Activated CD4-positive, alpha-beta T cell treated with anti-CD3 and anti-CD28 coated beads, Interleukin-2, amount 10 ng/mL, durations not matched to agents 7 days and 5 days (primary cell): ENCODE results near the gene MRC1. TPM values are rescaled to one million over a fixed set of nuclear protein-coding genes. Genes with fewer than 3 reads are reported as not detected.
"Not testable (repeated sequence)": the region's sequence is repeated elsewhere in the genome, so short reads cannot be mapped to it uniquely, and the experiment has no call there.

ENCODE experiments used
- CTCF ChIA-PET: fragments of 350-600 bp; sonication (Branson Sonifier 250); formaldehyde crosslinking; loops from one replicate; lab custom pipeline; 2021; ENCODE audit warnings: antibody characterized with exemption; lab: Charles Lee
- POLR2A ChIA-PET: fragments of 350-600 bp; sonication (Branson Sonifier 250); formaldehyde crosslinking; loops from one replicate; lab custom pipeline; 2021; ENCODE audit warnings: antibody characterized with exemption; lab: Charles Lee
- DNase-seq: peaks from one replicate; pipeline ENCODE4 v3.0.0-alpha.2; 2020
- H3K27ac Mint-ChIP-seq: one replicate; pipeline ENCODE4 v1.8.0; 2021; ENCODE audit warnings: mild to moderate bottlenecking, moderate library complexity, mixed read lengths
- H3K27me3 Mint-ChIP-seq: one replicate; pipeline ENCODE4 v1.8.0; 2021; ENCODE audit warnings: mixed read lengths
- H3K36me3 Mint-ChIP-seq: one replicate; pipeline ENCODE4 v1.8.0; 2021; ENCODE audit warnings: low read depth, mixed read lengths
- H3K4me1 Mint-ChIP-seq: one replicate; pipeline ENCODE4 v1.8.0; 2021; ENCODE audit warnings: mixed read lengths
- H3K4me3 Mint-ChIP-seq: one replicate; pipeline ENCODE4 v1.8.0; 2021; ENCODE audit warnings: mild to moderate bottlenecking, moderate library complexity, mixed read lengths
- H3K9me3 Mint-ChIP-seq: one replicate; pipeline ENCODE4 v1.8.0; 2021; ENCODE audit warnings: mixed read lengths
- total RNA-seq, 2 experiments: library from RNA; stranded (reverse); gene quantifications; one replicate each; pipeline ENCODE4 v1.2.3, GENCODE V29; 2021

MRC1 gene
- total RNA-seq, 2 experiments from 2014 or later: not detected

DNA sequence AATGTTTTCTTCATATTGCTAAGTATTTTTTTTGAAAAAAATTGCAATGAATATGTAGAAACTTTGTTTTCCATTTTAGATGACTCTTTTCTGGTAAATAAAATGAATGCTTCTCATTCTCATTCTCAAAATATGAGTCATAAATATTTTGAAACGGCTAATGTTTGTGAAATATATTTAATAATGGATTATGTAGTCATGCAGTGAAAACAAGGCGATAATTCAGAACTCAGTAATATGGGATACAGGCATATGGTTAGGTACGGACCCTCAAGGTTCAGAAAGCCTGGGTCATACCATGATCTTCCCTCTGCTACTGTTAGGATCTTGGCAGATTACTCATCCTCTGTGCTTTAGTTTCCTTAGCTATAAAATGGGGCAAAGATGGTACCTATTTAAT lies 96.3 kb downstream of the MRC1 start:
- no peaks in the 10 kb centered on the region for H3K4me1 Mint-ChIP-seq
- no peaks in the 10 kb centered on the region for H3K27me3 Mint-ChIP-seq
- no peak overlapping the region for H3K27ac Mint-ChIP-seq
- ChIA-PET POLR2A (no interaction called here), CTCF (no interaction called here)
- no peaks in the 10 kb centered on the region for H3K36me3 Mint-ChIP-seq
- DNase-seq: no peak
- no peak overlapping the region for H3K4me3 Mint-ChIP-seq
- no peaks in the 10 kb centered on the region for H3K9me3 Mint-ChIP-seq

DNA sequence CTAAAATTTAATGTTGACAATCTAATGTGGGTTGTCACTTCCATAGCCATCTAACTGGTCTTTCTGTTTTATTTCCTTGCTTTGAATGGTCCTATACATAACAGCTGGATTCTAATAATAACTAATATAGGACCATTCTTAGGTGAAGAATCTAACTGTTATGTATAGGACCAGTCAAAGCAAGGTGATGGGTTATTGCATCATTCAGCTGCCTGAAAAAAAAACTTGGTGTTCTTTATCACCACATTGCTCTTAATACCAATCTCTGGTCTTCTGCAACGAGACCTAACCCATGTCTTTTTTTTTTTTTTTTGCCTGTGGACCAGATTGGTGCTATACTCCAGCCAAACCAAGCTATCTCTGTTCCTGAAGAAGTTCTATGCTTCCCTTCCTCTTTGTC lies 96.9 kb downstream of the MRC1 start:
- DNase-seq: no peak
- no peak overlapping the region for H3K27ac Mint-ChIP-seq
- no peaks in the 10 kb centered on the region for H3K27me3 Mint-ChIP-seq
- POLR2A ChIA-PET: no interaction called here
- H3K9me3 Mint-ChIP-seq: no peaks in the 10 kb centered on the region
- no peaks in the 10 kb centered on the region for H3K36me3 Mint-ChIP-seq
- H3K4me3 Mint-ChIP-seq: no peak overlapping the region
- H3K4me1 Mint-ChIP-seq: no peaks in the 10 kb centered on the region
- CTCF ChIA-PET: no interaction called here

DNA sequence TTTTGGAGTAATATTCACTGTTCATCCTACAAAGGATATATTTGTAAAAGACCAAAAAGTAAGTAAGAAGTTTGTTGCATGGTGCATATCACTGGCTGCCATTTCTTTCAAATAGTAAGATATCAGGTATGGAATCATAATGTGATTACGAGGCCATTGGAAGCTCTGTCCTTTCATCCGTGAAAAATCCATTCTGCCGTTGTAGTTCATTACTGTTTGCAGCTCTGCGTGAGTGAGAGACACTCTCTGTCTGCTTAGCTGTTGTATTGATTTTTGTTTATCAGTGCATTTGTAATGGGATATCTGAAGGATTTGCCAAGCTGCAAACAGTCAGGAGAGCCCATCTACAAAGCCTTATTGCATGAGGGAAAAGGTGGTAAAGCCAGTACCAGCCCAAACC lies 98.5 kb downstream of the MRC1 start:
- H3K4me1 Mint-ChIP-seq: no peaks in the 10 kb centered on the region

DNA sequence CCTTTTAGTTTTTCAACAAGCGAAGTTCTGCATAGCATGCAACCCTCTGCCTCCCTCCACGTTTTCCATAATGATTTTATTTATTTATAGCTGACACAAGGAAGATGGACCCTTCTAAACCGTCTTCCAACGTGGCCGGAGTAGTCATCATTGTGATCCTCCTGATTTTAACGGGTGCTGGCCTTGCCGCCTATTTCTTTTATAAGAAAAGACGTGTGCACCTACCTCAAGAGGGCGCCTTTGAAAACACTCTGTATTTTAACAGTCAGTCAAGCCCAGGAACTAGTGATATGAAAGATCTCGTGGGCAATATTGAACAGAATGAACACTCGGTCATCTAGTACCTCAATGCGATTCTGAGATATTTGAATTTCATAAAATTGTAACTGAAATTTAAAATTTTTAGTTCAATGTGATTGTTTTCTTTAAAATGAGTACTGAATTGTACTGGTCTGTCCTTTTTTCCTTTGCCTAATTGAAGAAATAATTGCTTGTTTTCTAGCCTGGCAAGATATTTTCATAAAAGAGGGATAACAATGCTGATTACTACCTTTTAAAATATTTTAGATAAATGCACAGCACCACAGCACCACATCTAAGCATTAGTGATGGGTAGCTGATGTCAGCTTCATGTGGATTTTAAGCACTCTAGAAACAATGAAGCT lies 101.1 kb downstream of the MRC1 start:
- Mint-ChIP-seq H3K36me3 (no peaks in the 10 kb centered on the region), H3K4me3 (no peak overlapping the region), H3K27me3 (no peaks in the 10 kb centered on the region), H3K4me1 (no peaks in the 10 kb centered on the region), H3K27ac (no peak overlapping the region), H3K9me3 (no peaks in the 10 kb centered on the region)
- CTCF ChIA-PET: no interaction called here
- peak; percentile 27 for DNase-seq
- POLR2A ChIA-PET: no interaction called here

More for the DNA sequence above, 98.5 kb downstream of the MRC1 start:
- no peaks in the 10 kb centered on the region for H3K27me3 Mint-ChIP-seq
- H3K27ac Mint-ChIP-seq: no peak overlapping the region
- no peak for DNase-seq
- ChIA-PET POLR2A (no interaction called here), CTCF (no interaction called here)
- no peaks in the 10 kb centered on the region for H3K9me3 Mint-ChIP-seq
- no peaks in the 10 kb centered on the region for H3K36me3 Mint-ChIP-seq
- no peak overlapping the region for H3K4me3 Mint-ChIP-seq

DNA sequence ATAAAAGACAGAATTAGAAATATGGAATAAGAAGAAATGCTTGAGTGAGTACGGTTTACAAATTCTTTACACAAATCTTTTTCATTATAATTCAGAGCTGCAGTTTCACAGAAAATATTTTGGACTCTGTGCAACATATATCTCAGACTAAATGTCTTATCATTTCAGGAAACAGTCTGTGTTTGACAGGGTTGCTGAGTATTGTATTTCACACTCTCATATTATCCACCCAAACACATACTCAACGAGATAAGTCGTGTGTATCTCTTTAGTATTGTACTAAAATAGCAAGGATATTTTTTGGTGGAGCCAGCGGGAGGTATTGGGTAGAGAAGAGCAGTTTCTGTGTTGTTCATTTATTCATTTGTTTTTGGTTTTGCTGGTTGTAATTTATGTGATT lies 103.6 kb downstream of the MRC1 start:
- CTCF ChIA-PET: no interaction called here
- Mint-ChIP-seq H3K27me3 (no peaks in the 10 kb centered on the region), H3K27ac (no peak overlapping the region), H3K4me3 (no peak overlapping the region), H3K4me1 (no peaks in the 10 kb centered on the region), H3K36me3 (no peaks in the 10 kb centered on the region), H3K9me3 (no peaks in the 10 kb centered on the region)
- POLR2A ChIA-PET: no interaction called here
- DNase-seq: no peak

DNA sequence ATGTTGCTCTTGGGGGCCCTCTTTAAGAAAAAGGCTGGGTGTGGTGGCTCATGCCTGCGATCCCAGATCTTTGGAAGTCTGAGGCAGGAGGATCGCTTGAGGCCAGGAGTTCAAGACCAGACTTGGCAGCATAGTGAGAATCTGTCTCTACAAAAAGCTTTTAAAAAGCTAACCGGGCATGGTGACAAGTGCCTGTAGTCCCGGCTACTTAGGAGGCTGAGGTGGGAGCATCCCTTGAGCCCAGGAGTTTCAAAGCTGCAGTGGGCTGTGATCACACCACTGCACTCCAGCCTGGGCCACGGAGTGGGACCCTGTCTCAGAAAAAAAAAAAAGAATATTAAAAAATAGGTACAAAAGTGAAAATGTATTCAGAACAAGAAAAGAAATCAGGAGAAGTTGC lies 104.5 kb downstream of the MRC1 start:
- Mint-ChIP-seq H3K36me3 (no peaks in the 10 kb centered on the region), H3K9me3 (no peaks in the 10 kb centered on the region), H3K4me1 (no peaks in the 10 kb centered on the region), H3K4me3 (no peak overlapping the region), H3K27me3 (no peaks in the 10 kb centered on the region), H3K27ac (no peak overlapping the region)
- DNase-seq: no peak
- ChIA-PET POLR2A (no interaction called here), CTCF (no interaction called here)

DNA sequence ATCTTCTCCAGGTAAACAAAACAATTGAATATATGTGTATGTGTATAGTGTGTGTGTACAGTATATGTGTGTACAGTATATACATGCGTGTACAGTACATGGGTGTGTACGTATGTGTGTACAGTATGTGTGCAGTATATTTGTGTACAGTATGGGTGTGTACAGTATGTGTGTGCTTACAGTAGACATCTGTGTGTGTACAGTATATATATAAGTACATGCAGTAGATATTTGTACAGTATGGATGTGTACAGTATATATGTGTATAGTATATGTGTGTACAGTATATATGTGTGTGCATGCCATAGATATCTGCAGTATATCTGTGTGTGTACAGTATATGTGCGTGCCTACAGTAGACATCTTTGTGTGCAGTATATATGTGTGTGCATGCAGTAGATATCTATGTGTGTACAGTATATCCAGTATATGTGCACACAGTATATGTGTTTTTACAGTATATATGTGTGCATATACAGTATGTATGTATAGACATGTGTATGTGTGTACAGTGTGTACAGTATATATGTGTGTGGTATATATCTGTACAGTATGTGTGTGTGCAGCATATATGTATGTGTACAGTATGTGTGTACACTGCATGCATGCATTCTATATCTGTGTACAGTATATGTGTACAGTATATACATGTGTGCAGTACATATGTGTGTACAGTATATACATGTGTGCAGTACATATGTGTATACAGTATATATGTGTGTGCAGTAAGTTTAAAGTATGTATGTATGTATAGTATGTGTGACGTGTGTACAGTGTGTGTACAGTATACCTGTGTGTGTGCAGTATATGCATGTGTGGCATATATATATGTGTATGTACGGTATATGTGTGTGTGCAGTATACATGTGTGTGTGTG lies 105.3 kb downstream of the MRC1 start:
- POLR2A ChIA-PET: no interaction called here

DNA sequence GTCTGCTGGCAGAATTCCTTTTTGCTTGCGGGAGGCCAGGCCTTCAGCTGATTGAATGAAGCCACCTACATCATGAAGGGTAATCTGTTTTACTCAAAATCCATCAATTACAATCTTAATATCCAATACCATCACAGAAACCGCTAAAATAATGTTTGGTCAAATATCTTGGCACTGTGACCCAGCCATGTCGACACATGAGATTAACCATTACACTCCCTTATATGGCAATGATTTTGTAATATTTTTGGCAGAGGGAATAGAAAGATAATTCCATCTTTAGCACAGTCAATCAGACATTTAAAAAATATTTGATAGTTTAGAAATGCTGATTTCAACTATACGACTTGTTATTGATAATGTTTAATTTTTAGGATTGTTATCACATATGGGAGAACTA lies 106.0 kb downstream of the MRC1 start:
- DNase-seq: no peak
- Mint-ChIP-seq H3K36me3 (no peaks in the 10 kb centered on the region), H3K27ac (no peak overlapping the region), H3K9me3 (no peaks in the 10 kb centered on the region), H3K4me3 (no peak overlapping the region), H3K27me3 (no peaks in the 10 kb centered on the region), H3K4me1 (no peaks in the 10 kb centered on the region)
- ChIA-PET CTCF (no interaction called here), POLR2A (no interaction called here)

More for the DNA sequence above, 105.3 kb downstream of the MRC1 start:
- H3K4me1 Mint-ChIP-seq: no peaks in the 10 kb centered on the region
- H3K27me3 Mint-ChIP-seq: no peaks in the 10 kb centered on the region
- no peak for DNase-seq
- no peak overlapping the region for H3K4me3 Mint-ChIP-seq
- H3K9me3 Mint-ChIP-seq: no peaks in the 10 kb centered on the region
- CTCF ChIA-PET: no interaction called here
- H3K27ac Mint-ChIP-seq: no peak overlapping the region
- no peaks in the 10 kb centered on the region for H3K36me3 Mint-ChIP-seq

DNA sequence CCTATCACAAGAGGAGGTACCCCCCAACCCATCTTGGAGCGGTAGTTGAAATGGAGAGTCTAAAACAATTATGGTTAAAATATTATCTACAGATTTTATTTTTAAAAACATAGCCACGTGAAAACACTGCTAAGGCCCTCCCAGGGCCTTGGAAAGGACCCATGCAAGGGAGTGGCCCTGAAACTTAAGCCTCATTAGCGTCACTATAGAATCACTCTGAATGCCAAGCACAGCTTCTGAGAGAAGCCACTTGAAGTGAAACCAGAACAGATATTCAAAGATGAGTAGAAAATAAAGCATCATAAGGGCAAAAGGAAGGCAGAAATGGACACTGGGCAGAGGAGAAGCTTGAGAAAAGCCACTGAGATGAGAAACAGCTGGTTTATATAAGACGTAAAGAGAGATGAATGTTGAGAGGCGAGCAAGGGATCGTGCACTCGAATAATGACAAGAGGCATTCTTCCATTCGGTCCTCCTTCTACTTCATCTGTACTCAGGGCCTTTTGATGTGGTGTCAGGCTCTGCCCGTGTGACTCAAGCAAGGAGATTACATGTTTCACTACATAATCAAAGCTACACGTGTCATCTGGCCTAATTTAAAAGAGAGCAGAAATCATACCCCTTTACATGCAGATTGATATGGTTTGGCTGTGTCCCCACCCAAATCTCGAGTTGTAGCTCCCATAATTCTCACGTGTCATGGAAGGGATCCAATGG lies 109.2 kb downstream of the MRC1 start:
- CTCF ChIA-PET: no interaction called here
- H3K4me3 Mint-ChIP-seq: no peak overlapping the region
- no peaks in the 10 kb centered on the region for H3K4me1 Mint-ChIP-seq

DNA sequence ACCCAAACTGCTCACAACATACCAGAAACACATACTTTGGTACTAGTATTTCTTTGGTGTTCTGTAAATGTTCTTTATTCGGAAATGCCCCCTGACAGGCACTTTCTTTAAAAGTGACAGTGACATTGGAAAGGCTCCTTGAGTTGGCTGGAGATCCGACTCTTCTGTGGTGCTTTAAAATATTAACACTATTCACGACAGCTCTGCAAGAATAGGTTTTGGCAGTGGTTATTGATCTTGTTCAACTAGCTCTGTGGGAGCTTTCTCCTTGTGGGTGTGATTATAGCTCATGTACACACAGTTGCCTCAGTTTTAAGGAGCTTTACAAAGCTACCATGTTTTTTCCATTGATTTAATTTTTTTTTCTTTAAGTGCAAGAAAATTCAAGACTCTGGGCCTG lies 112.2 kb downstream of the MRC1 start:
- Mint-ChIP-seq H3K4me3 (no peak overlapping the region), H3K36me3 (no peaks in the 10 kb centered on the region), H3K4me1 (no peaks in the 10 kb centered on the region), H3K27ac (no peak overlapping the region), H3K27me3 (no peaks in the 10 kb centered on the region), H3K9me3 (no peaks in the 10 kb centered on the region)
- CTCF ChIA-PET: no interaction called here
- POLR2A ChIA-PET: no interaction called here
- DNase-seq: no peak

More for the DNA sequence above, 109.2 kb downstream of the MRC1 start:
- H3K9me3 Mint-ChIP-seq: no peaks in the 10 kb centered on the region
- H3K27me3 Mint-ChIP-seq: no peaks in the 10 kb centered on the region
- POLR2A ChIA-PET: no interaction called here
- DNase-seq: no peak
- no peaks in the 10 kb centered on the region for H3K36me3 Mint-ChIP-seq
- H3K27ac Mint-ChIP-seq: no peak overlapping the region

DNA sequence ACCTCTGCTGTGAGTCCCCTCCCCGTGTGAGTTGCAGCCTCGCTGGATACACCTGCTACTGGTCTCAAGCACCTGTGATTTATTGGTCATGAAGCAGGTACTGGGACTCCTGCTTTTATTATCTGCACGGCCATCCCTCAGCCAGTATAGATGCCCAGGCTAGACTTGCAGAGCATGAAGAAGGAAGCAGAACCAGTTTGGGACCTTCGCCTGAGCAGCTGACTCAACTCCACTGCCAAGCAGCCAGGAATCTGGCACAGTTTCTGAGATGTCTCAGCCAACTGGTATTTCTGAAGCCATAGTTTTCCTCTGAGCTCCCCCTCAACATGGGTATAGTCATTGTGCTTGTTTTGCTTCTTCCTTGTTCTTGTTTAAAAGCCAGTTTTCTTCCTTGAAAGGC lies 114.6 kb downstream of the MRC1 start:
- H3K27ac Mint-ChIP-seq: no peak overlapping the region
- CTCF ChIA-PET: no interaction called here
- no peaks in the 10 kb centered on the region for H3K36me3 Mint-ChIP-seq
- POLR2A ChIA-PET: no interaction called here
- DNase-seq: no peak
- H3K4me1 Mint-ChIP-seq: no peaks in the 10 kb centered on the region
- no peaks in the 10 kb centered on the region for H3K27me3 Mint-ChIP-seq
- H3K4me3 Mint-ChIP-seq: no peak overlapping the region
- H3K9me3 Mint-ChIP-seq: no peaks in the 10 kb centered on the region

DNA sequence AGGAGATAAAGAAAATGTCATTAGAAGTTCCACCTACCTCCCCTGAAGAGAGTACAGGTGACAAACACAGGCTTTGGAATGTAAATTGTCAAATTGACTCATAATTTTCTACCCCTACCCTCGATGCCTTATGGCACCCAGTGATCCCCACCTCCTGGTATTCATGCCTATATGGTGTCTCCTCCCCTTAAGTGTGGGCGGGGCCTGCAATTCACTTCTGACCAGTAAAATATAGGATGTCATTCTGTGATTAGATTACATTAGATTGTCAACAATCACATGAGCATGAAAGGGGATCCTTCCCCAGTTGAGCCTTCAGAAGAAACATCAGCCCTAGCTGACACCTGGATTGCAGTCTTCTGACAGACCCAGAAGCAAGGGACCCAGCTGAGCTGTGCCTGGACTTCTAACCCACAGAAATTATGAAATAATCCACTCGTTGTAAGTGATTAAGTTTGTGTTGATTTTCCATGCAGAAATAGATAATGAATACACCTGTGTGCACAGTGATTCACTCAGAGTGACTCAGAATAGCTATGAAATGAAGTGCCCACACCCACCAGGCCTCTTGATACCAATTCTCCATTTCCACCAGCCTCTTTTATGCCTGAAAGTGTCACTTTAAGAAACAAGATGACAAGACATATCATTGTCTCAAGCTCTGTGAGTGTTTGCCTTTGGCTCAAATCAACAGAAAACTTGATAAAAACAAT lies 134.0 kb downstream of the MRC1 start:
- Mint-ChIP-seq H3K9me3 (no peaks in the 10 kb centered on the region), H3K4me3 (no peak overlapping the region), H3K27me3 (no peaks in the 10 kb centered on the region), H3K4me1 (no peaks in the 10 kb centered on the region), H3K36me3 (no peaks in the 10 kb centered on the region), H3K27ac (no peak overlapping the region)
- no peak for DNase-seq
- POLR2A ChIA-PET: no interaction called here
- CTCF ChIA-PET: no interaction called here

DNA sequence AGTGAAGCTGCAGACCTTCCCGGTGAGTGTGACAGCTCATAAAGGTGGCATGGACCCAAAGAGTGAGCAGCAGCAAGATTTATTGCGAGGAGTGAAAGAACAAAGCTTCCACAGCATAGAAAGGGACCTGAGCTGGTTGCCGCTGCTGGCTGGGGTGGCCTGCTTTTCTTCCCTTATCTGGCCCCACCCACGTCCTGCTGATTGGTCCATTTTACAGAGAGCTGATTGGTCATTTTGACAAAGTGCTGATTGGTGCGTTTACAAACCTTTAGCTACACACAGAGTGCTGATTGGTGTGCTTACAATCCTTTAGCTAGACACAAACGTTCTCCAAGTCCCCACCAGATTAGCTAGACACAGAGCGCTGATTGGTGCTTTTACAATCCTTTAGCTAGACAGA lies 141.1 kb downstream of the MRC1 start:
- H3K36me3 Mint-ChIP-seq, DNase-seq, H3K9me3 Mint-ChIP-seq, H3K27me3 Mint-ChIP-seq, H3K27ac Mint-ChIP-seq, H3K4me1 Mint-ChIP-seq, POLR2A ChIA-PET, H3K4me3 Mint-ChIP-seq: not testable (repeated sequence)
- CTCF ChIA-PET: interaction anchor here (1.2 kb wide), 1 partner anchor 13 kb away, joined by 4 read pairs; no protein-coding TSS in a partner anchor
